Measurements from ENCODE around the gene DENND2A.
"Not testable (repeated sequence)": the region's sequence is repeated elsewhere in the genome, so short reads cannot be mapped to it uniquely, and the experiment has no call there.

The DENND2A gene

DNA sequence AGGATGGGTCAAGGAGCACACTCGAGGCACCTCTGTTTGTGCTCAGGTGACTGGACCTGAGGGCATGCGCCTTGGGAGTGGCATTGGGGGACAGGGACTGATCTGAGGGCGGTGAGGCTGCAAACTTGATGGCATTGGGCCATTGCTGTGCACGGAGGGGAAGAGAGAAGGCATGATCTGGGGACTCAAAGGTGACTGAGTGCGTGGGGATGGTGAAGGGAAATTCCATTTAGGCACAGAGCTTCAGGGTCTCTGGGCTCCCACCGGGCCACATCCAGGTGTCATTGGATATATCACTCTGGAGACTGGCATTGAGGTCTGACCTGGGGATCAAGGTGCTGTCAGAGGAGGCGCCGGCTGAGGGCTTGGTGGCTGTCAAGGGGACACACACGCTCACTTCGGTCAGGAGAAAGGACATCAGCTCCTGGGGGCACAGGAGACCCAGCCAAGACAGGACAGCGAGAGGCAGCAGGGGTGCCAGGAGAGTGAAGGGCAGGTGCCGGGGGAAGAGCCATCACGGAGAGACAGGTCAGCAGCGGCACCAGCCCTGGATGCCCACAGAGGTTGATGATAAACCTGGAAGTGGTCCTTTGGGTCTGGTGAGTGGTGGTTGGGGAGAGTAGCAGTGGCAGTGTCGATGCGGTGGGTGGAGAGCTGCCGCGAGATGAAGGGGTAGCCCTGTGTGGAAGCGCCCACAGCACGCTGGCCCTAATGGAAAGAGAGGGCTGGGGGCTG, 37.6 kb upstream of the DENND2A start:
- TF ChIP-seq, protein P1, sequence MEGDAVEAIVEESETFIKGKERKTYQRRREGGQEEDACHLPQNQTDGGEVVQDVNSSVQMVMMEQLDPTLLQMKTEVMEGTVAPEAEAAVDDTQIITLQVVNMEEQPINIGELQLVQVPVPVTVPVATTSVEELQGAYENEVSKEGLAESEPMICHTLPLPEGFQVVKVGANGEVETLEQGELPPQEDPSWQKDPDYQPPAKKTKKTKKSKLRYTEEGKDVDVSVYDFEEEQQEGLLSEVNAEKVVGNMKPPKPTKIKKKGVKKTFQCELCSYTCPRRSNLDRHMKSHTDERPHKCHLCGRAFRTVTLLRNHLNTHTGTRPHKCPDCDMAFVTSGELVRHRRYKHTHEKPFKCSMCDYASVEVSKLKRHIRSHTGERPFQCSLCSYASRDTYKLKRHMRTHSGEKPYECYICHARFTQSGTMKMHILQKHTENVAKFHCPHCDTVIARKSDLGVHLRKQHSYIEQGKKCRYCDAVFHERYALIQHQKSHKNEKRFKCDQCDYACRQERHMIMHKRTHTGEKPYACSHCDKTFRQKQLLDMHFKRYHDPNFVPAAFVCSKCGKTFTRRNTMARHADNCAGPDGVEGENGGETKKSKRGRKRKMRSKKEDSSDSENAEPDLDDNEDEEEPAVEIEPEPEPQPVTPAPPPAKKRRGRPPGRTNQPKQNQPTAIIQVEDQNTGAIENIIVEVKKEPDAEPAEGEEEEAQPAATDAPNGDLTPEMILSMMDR (conservative IDR thresholded peaks at IDR 0.05; ENCODE audit: low read depth): no peak
- no peak for DNase-seq (ENCODE audit: low spot score)
- no peak overlapping the region for H3K27ac ChIP-seq
- POLR2A ChIA-PET (ENCODE audit: low non-redundant PET): no interaction called here
- CTCF ChIA-PET: no interaction called here

DNA sequence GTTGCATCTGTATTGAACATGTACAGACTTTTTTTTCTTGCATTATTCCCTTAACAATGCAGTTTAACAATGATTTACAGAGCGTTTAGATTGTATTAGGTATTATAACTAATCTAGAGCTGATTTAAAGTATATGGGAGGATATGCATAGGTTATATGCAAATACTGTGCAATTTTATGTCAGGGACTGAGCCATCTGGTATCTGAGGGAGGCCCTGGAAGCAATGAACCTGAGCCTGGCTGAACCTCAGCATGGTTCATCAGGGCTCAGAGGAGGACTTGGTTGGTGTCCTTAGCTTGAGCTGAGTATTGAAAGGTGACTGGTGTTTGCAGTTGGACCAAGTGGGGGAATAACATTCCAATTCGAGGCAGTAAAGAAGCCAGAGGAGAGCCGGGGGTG, 36.9 kb upstream of the DENND2A start:
- no peak for DNase-seq (ENCODE audit: low spot score)
- ChIA-PET CTCF (no interaction called here), POLR2A (ENCODE audit: low non-redundant PET) (no interaction called here)
- no peak overlapping the region for H3K27ac ChIP-seq
- TF ChIP-seq, protein P1 (conservative IDR thresholded peaks at IDR 0.05; ENCODE audit: low read depth): no peak

DNA sequence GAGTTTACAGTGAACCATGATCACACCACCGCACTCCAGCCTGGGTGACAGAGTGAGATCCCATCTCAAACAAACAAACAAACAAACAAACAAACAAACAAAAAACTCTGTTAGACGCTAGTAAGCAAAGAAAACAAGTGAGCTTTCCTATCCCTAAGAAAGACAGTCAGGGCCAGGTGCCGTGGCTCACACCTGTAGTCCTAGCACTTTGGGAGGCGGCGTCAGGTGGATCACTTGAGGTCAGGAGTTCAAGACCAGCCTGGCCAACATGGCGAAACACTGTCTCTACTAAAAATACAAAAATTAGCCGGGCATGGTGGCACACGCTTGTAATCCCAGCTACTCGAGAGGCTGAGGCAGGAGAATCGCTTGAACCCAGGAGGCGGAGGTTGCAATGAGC, 36.3 kb upstream of the DENND2A start:
- POLR2A ChIA-PET (ENCODE audit: low non-redundant PET); DNase-seq (ENCODE audit: low spot score): not testable (repeated sequence)
- CTCF ChIA-PET: interaction anchor here (0.7 kb wide), 1 partner anchor 693 kb away, joined by 5 read pairs; no protein-coding TSS in a partner anchor

DNA sequence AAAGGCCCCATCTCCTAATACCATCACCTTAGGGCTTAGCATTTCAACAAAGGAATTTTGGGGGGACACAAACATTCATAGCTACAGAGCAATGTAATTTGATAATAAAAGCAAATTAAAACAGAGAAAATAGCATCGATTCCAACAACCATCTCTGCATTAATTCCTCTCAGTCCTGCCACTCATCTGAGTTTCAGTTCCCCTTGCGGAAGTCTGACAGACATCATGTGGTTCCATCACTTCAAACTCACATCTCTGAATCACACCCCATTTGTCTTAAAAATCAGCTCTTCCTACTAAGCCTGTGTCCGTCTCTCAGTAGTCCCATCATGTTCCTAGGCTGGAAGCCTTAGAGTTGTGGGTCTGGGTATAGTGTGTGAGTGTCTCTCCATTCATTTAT, 35.7 kb upstream of the DENND2A start:
- CTCF ChIA-PET: interaction anchor here (0.6 to 0.7 kb wide), 2 partner anchors 201 to 693 kb away, joined by 3 to 5 read pairs; no protein-coding TSS in a partner anchor
- no peak overlapping the region for H3K27ac ChIP-seq
- POLR2A ChIA-PET (ENCODE audit: low non-redundant PET): no interaction called here
- no peak for DNase-seq (ENCODE audit: low spot score)
- TF ChIP-seq, protein P1 (conservative IDR thresholded peaks at IDR 0.05; ENCODE audit: low read depth): no peak

More for the DNA sequence above, 36.3 kb upstream of the DENND2A start:
- not testable (repeated sequence) for H3K27ac ChIP-seq

DNA sequence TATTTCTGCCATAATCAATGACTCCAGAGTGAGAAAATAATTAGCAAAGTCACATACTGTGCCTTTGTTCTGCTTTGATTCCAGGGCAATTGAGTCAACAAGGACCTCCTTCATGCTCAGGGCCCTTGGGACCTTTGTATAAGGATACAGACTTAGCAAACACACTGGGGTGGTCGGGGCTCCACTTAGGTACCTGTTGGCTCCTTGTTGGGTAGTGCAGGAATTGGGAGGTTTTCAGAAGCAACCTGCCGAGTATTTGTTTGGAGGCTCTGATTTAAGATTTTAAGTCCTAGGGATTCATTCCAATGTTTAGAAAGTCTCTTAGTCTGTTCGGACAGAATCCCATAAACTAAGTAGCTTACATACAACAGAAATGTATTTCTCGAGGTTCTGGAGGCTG, 35.1 kb upstream of the DENND2A start:
- DNase-seq (ENCODE audit: low spot score): no peak
- POLR2A ChIA-PET (ENCODE audit: low non-redundant PET): no interaction called here
- CTCF ChIA-PET: interaction anchor here (0.6 kb wide), 1 partner anchor 201 kb away, joined by 3 read pairs; no protein-coding TSS in a partner anchor
- TF ChIP-seq, protein P1 (conservative IDR thresholded peaks at IDR 0.05; ENCODE audit: low read depth): no peak
- no peak overlapping the region for H3K27ac ChIP-seq

DNA sequence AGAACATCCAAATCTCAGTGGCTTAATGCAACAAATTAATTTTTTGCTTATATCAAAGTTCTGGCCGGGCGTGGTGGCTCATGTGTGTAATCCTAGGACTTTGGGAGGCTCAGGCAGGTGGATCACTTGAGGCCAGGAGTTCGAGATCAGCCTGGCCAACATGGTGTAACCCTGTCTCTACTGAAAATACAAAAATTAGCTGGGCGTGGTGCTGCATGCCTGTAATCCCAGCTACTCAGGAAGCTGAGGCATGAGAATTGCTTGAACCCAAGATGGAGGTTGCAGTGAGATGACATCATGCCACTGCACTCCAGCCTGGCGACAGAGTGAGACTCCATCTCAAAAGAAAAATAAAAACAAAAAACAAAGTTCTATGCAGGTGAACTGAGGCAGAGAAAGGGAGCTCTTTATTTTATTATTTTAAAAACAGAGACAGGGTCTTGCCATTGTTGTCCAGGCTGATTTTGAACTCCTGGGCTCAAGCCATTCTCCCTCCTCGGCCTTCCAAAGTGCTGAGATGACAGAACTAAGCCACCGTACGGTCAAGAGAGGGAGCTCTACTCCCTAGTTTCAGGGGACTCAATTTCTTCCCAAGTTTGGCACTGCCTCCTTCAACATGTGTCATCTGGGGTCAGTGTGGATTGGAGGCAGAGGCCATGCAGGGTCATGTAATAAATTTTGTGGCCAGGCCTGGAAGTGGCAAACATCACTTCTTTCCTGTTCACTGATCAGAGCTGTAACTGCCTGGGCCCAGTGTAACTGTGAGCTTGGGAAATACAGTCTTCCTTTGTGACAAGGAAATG, 34.5 kb upstream of the DENND2A start:
- TF ChIP-seq, protein P1 (conservative IDR thresholded peaks at IDR 0.05; ENCODE audit: low read depth): no peak; the same call in 1 of the 2 replicates
- POLR2A ChIA-PET (ENCODE audit: low non-redundant PET): no interaction called here
- CTCF ChIA-PET: interaction anchor here (0.6 kb wide), 2 partner anchors 43 to 1784 kb away, joined by 3 read pairs; no protein-coding TSS in a partner anchor

More for the DNA sequence above, 34.5 kb upstream of the DENND2A start:
- H3K27ac ChIP-seq: no peak overlapping the region
- no peak for DNase-seq (ENCODE audit: low spot score)

Data from RWPE1 (cell line).